ENCODE results near the gene RHEB. TPM values are rescaled to one million over a fixed set of nuclear protein-coding genes. Genes with fewer than 3 reads are reported as not detected.

RHEB gene
- total and polyA plus RNA-seq, 8 donors: 28.6 to 65.9 (median 35.8) TPM

DNA sequence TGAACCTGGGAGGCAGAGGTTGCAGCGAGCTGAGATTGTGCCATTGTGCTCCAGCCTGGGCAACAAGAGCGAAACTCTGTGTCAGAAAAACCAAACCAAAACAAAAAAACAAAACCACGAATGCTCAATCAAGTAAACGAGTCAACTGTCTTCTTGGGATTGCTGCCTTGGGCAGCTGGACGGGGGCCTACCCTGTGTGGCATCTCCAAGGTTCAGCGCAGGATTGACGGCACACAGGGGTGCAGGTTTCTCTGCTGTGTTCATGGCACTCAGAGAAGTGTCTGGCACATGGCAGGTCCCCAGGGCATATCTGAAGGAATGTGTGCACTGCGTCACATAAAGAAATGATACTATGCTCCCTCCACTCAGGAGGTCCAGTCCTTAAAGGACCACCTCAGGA, 54.5 kb downstream of the RHEB start:
- intact Hi-C loops (cut with DNase I): no loop called here
- WGBS, 2 donors: 95 to 96% methylated on average over 8 of the region's 8 CpGs
- TF ChIP-seq, protein P1, sequence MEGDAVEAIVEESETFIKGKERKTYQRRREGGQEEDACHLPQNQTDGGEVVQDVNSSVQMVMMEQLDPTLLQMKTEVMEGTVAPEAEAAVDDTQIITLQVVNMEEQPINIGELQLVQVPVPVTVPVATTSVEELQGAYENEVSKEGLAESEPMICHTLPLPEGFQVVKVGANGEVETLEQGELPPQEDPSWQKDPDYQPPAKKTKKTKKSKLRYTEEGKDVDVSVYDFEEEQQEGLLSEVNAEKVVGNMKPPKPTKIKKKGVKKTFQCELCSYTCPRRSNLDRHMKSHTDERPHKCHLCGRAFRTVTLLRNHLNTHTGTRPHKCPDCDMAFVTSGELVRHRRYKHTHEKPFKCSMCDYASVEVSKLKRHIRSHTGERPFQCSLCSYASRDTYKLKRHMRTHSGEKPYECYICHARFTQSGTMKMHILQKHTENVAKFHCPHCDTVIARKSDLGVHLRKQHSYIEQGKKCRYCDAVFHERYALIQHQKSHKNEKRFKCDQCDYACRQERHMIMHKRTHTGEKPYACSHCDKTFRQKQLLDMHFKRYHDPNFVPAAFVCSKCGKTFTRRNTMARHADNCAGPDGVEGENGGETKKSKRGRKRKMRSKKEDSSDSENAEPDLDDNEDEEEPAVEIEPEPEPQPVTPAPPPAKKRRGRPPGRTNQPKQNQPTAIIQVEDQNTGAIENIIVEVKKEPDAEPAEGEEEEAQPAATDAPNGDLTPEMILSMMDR (IDR thresholded peaks at IDR 0.05): no peak
- DNase-seq (no peak), FAIRE-seq (no peak), ATAC-seq (no peak)
- H3K4me1 ChIP-seq: peaks cover 0 to 7% (median 7%) of the 10 kb centered on the region in 3 donors
- no peaks in the 10 kb centered on the region for H3K27me3 ChIP-seq
- no peak overlapping the region for H3K4me3 ChIP-seq
- H3K36me3 ChIP-seq: peaks cover 0 to 22% (median 14%) of the 10 kb centered on the region in 3 donors
- no peak overlapping the region for H3K27ac ChIP-seq
- no peaks in the 10 kb centered on the region for H3K9me3 ChIP-seq

- TF ChIP-seq, protein P1 (IDR thresholded peaks at IDR 0.05): no peak
- H3K27ac ChIP-seq: no peak overlapping the region
- peaks cover 0 to 15% (median 3%) of the 10 kb centered on the region in 3 donors for H3K36me3 ChIP-seq
- H3K27me3 ChIP-seq: no peaks in the 10 kb centered on the region
- 57 to 76% methylated on average over 1 of the region's 1 CpG for WGBS, 2 donors
- FAIRE-seq (no peak), DNase-seq (no peak), ATAC-seq (no peak)
- H3K9me3 ChIP-seq: no peaks in the 10 kb centered on the region
- H3K4me1 ChIP-seq: peaks cover 6 to 18% (median 16%) of the 10 kb centered on the region in 3 donors
- intact Hi-C loops (cut with DNase I): no loop called here
- no peak overlapping the region for H3K4me3 ChIP-seq
These were observed 57.4 kb downstream of the RHEB start for GRCh38 chr7:151462306-151462779.

DNA sequence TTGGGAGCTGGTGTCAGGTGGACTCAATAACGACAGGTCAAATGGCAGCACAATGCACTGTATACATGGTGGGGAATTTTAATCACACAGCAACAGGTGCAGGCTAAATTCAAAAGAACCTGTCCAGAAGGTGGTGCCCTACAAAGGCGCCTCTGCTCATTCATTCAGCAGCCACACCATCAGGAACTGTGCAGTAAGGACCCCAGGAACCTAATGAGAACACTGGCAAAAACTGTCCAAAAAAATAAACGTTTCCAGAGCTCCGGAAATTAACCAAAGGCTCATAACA, 57.8 kb downstream of the RHEB start:
- ATAC-seq (no peak), FAIRE-seq (no peak), DNase-seq (no peak)
- Histone ChIP-seq H3K4me3 (no peak overlapping the region), H3K9me3 (no peaks in the 10 kb centered on the region), H3K27me3 (no peaks in the 10 kb centered on the region), H3K36me3 (peaks cover 0 to 15% (median 3%) of the 10 kb centered on the region in 3 donors), H3K27ac (no peak overlapping the region), H3K4me1 (peaks cover 6 to 18% (median 16%) of the 10 kb centered on the region in 3 donors)
- intact Hi-C loops (cut with DNase I): no loop called here
- WGBS, 2 donors: 60 to 65% methylated on average over 4 of the region's 4 CpGs
- TF ChIP-seq, protein P1 (IDR thresholded peaks at IDR 0.05): no peak

DNA sequence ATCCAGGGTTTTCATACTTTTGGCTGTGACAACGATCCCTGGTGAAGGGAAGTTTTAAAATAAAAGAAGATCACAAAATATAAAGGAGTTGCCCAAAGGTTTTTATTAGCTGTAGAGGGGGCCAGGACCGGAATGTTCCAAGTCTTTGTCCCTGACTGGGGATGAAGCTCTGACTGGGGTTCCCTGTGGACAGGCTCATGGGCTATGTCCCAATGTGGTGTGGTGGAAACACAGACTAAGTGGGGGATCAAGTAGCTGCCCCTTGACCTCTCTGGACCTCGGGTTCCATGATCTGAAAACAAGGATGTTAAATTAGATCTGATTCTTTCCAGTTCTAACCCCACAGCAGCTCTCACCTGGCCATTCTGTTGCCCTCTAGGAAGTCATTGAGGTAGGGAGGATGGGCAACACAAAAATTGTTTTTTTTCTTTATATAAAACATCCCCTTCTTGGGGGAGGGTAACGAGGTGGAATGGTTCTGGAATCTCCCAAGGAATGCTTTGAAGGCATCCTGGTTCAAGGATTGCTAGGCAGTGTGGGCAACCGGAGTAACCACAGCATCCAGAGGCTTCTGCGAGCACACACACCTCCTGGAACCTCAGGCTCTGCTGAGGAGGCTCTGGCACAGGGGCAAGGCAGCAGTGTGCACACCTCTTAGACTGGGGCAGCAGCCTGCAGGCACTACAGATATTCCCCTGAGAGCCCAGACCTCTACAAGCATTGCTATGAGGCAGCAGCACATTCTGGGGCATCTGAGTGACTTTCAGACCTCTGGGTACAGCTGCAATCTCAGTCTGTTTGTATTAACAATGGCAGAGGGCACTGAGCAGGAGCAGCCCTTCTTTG, 58.4 kb downstream of the RHEB start:
- TF ChIP-seq, protein P1 (IDR thresholded peaks at IDR 0.05): no peak
- DNase-seq: no peak
- peaks cover 0 to 12% (median 3%) of the 10 kb centered on the region in 3 donors for H3K36me3 ChIP-seq
- no peak for FAIRE-seq
- no peaks in the 10 kb centered on the region for H3K9me3 ChIP-seq
- intact Hi-C loops (cut with DNase I): no loop called here
- peaks cover 6 to 18% (median 16%) of the 10 kb centered on the region in 3 donors for H3K4me1 ChIP-seq
- no peak overlapping the region for H3K4me3 ChIP-seq
- ATAC-seq: no peak
- H3K27ac ChIP-seq: peak overlapping the region in 1 of 4 donors; percentile 86
- 91 to 92% methylated on average over 6 of the region's 6 CpGs for WGBS, 2 donors
- H3K27me3 ChIP-seq: no peaks in the 10 kb centered on the region

DNA sequence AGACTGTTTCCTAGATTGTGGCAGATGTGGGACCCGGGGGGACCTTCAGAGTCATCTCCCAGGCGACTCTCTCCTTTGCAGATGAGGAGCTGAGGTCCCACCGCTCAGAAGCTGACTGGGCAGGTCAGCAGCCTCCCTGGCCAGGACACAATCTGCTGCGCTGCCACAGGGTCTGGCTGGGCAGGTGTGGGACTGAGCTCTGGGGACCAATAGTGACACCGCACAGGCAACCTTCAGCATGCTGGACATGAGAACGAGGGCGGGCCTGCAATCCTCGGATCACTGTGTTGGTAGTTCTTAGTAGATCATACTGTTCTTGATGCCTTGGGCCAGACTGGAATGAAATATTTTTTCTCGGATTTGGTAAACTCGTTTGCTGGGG, 59.2 kb downstream of the RHEB start:
- Histone ChIP-seq H3K27ac (peak overlapping the region; percentile 51 to 86 (median 84)), H3K36me3 (peaks cover 0 to 4% (median 3%) of the 10 kb centered on the region in 3 donors), H3K4me3 (peak overlapping the region in 1 of 4 donors; percentile 3), H3K9me3 (no peaks in the 10 kb centered on the region), H3K27me3 (no peaks in the 10 kb centered on the region), H3K4me1 (peaks cover 6 to 18% (median 16%) of the 10 kb centered on the region in 3 donors)
- WGBS, 2 donors: 44 to 51% methylated on average over 10 of the region's 10 CpGs
- no peak for FAIRE-seq
- peak in 2 of 6 donors; percentile 39 to 57 for DNase-seq
- peak; percentile 54 to 61 (median 56) for ATAC-seq
- intact Hi-C loops (cut with DNase I): no loop called here
- TF ChIP-seq, protein P1 (IDR thresholded peaks at IDR 0.05): no peak

Measured in pancreas (tissue), 10 donors.